GM18505 (cell line): ENCODE measurements around the gene NCOA5.

ENCODE experiments used
- ATAC-seq: cut with Tn5 transposase; IDR thresholded peaks from one replicate; pipeline ENCODE4 v1.9.1; 2021; ENCODE audit not compliant: unreplicated experiment
- POLR2A ChIP-seq: IDR thresholded peaks from 4 replicates; pipeline ENCODE4 v1.6.1; 2011; ENCODE audit warnings: borderline replicate concordance; ENCODE audit not compliant: insufficient read depth, insufficient read length; ENCODE audit errors: extremely low read depth

The NCOA5 gene

GRCh38 chr20:46056970-46057855 is 32.5 kb downstream of the NCOA5 start:
- ATAC-seq, result no peak
- no peak for TF ChIP-seq POLR2A

- no peak for TF ChIP-seq POLR2A
- no peak for ATAC-seq
These were observed 33.5 kb downstream of the NCOA5 start for GRCh38 chr20:46056027-46056833.

- ATAC-seq, result no peak
- TF ChIP-seq POLR2A, result no peak
These were observed 34.5 kb downstream of the NCOA5 start for GRCh38 chr20:46055269-46055668.

DNA sequence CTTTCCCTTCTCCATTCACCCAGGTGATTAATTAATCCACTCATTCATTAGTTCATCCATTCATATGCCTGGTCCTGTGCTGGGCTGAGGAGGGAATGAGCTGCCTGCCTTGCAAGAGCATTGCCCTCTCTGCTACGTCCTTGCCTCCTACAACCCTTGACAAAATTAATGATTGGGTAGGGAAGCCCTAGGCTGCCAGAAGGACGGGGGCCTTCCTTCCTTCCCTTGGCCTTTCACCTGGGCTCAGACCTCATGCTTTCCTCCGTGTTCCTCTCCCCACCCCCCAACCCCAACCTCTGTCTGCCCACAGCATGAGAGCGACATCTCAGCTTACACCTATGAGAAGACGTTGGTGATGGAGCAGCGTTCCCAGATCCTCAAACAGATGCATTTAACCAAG is 35.2 kb downstream of the NCOA5 start:
- ATAC-seq, result no peak
- no peak for TF ChIP-seq POLR2A

- no peak for ATAC-seq
- no peak for TF ChIP-seq POLR2A
These were observed 36.3 kb downstream of the NCOA5 start for GRCh38 chr20:46053416-46053815.

GRCh38 chr20:46051556-46052308 is 38.0 kb downstream of the NCOA5 start:
- no peak for TF ChIP-seq POLR2A
- ATAC-seq, result no peak

GRCh38 chr20:46050885-46051284 is 38.9 kb downstream of the NCOA5 start:
- no peak for ATAC-seq
- TF ChIP-seq POLR2A, result no peak

- TF ChIP-seq POLR2A, result no peak
- ATAC-seq, result no peak
These were observed 39.3 kb downstream of the NCOA5 start for GRCh38 chr20:46050444-46050843.

- no peak for TF ChIP-seq POLR2A
- no peak for ATAC-seq
These were observed 39.9 kb downstream of the NCOA5 start for GRCh38 chr20:46049815-46050214.

DNA sequence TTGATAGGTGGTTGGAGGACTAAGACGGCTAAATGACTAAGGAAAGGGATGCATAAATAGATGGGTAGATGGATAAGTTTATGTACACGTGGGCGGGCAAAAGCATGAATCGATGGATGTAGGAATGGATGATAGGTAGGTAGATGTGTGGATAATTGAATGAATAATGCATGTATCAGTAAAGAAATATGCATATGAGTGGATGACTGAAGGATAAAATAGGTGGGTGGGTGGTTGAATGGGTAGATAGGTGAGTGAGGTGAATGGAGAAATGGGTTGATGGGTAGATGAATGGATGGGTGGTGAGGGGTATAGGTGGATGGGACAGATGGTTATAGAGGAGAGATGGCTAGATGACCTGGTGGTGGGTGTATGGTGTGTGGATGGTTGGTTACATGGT is 40.6 kb downstream of the NCOA5 start:
- no peak for ATAC-seq
- no peak for TF ChIP-seq POLR2A

GRCh38 chr20:46047821-46048220 is 41.9 kb downstream of the NCOA5 start:
- ATAC-seq, result no peak
- TF ChIP-seq POLR2A, result no peak

GRCh38 chr20:46046588-46047310 is 43.0 kb downstream of the NCOA5 start:
- TF ChIP-seq POLR2A, result no peak

More at GRCh38 chr20:46046588-46047310, 43.0 kb downstream of the NCOA5 start:
- no peak for ATAC-seq
